GM19239 (cell line): ENCODE results near the gene ELF4.

ENCODE experiments used
- DNase-seq: peaks from one replicate; pipeline ENCODE4 v3.0.0; 2011; ENCODE audit warnings: low spot score; ENCODE audit not compliant: insufficient read length
- FAIRE-seq: peaks from 2 replicates; lab custom pipeline; 2011; peaks lifted over from hg19 to GRCh38; lab: Jason Lieb, UNC

ELF4 gene

GRCh38 chrX:130085551-130086446 is 24.5 kb downstream of the ELF4 start:
- FAIRE-seq, result peak; percentile 70
- no peak for DNase-seq

- DNase-seq (no peak), FAIRE-seq (no peak)
Observed at GRCh38 chrX:130084631-130085237, 25.6 kb downstream of the ELF4 start.

GRCh38 chrX:130083656-130084382 is 26.5 kb downstream of the ELF4 start:
- FAIRE-seq, result peak; percentile 100
- DNase-seq, result no peak

GRCh38 chrX:130083107-130083490 is 27.2 kb downstream of the ELF4 start:
- FAIRE-seq (peak; percentile 21), DNase-seq (no peak)

DNA sequence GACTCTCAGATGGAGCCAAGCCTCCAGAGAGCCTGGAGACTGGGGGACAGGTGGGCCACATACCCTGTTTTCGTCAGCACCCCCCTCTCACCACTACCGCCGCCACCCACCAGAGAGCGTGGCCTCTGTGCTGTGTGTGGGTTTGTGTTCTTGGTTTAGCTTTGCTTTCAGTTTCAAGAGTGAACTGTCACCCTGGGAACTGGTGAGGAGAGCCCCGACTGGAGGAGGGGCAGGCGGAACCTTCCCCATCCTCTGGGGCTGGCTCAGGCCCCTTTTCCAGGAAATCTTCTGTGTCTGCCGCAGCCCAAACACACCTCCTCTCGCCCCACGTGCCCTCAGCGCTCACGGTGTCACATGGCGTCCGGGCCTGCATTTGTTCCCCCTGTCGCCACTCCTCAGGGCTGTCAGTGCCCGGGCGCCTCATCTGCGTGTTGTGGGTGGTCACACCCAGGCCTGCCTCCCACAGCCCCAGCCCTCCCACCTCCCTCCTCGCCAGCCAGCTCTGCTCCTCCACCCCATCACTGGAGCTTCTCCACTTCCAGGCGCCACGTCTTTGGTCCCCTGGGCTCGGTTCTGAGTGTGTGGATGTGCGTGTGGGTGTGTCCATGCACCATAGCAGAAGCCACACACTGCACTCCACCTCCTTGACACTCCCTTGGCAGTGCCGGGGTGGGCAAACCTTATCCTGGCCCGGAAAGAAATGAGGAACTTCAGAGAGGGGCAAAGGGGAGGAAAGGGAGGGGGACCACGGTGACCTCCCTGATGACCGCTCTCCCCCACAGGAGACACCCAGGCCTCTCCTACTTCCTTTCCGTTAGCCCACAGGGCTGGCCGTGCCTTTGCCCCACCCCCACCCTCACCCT is 27.8 kb downstream of the ELF4 start:
- peak; percentile 89 for FAIRE-seq
- peak; percentile 21 for DNase-seq

- FAIRE-seq, result no peak
- no peak for DNase-seq
Observed at GRCh38 chrX:130081421-130082045, 28.8 kb downstream of the ELF4 start.

- FAIRE-seq (no peak), DNase-seq (no peak)
Observed at GRCh38 chrX:130080791-130081367, 29.4 kb downstream of the ELF4 start.

- DNase-seq, result peak; percentile 23
- peak; percentile 81 for FAIRE-seq
Observed at GRCh38 chrX:130079824-130080406, 30.4 kb downstream of the ELF4 start.

DNA sequence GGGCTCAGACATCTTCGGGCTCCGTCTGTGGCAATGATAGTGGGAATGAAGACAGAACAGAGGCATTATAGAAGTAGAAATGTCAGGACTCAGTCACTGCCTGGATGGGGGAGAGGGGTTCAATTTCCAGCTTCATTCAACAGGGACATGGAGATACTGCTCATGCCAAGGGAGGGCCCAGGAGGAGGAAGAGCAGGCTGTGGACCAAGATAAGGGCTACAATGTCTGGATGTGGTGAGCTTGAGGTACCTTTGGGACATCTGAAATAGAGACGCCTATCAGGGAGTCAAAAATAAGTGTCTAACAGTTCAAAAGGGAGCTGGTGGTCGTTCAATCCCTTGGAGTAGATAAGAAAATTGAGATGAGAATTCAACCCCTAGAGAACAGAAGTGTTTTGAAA is 34.5 kb downstream of the ELF4 start:
- FAIRE-seq (no peak), DNase-seq (no peak)

GRCh38 chrX:130072345-130072740 is 38.0 kb downstream of the ELF4 start:
- FAIRE-seq, result no peak
- no peak for DNase-seq

- DNase-seq (no peak), FAIRE-seq (no peak)
Observed at GRCh38 chrX:130071611-130072344, 38.5 kb downstream of the ELF4 start.

- FAIRE-seq (no peak), DNase-seq (no peak)
Observed at GRCh38 chrX:130066975-130067615, 43.2 kb downstream of the ELF4 start.

DNA sequence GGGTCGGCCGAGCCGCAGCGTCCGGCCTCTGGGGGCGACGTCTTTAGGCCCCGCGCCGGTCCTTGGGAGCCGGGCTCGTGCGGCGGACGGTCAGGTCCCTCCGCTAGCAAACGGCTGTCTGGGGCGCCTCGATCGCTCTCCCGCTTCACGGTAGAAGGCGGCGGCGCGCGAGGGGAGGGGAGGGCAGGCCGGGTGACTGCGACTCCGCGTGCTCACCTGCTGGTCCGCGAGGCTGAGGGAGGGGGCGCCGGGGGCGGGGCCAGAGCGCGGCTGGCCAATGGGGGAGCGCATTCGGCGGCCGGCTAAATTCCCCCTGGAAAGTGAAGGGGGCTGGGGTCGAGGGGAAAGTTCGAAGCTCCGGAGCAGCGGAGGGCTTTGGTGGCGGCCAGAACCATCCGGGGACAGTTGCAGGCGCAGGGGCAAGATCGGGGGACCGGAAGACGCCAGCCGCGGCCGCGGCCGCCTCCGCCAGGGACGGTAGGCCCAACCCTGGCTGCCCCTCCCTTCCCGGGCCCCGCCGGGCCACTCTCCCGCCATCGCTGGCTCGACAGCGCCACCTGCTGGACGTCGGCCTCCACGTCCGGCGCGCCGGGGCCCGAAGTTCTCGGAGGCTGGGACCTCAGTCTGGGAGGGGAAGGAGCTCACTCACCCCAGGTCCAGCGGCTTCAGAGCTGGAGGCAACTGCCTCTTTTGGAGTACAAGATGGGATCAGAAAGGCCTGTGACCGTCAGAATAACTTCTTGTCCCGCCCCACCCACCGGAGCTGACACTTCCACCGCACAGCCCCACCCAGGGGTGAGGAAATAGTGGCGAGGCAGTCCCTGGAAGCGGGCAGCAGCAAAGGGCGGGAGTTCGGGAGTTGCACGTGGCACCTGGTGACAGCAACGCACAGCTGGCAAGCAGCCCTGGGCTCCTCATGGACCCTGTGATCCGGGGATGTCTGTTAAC is 49.9 kb downstream of the ELF4 start:
- DNase-seq, result peak; percentile 84
- peak; percentile 89 for FAIRE-seq

GRCh38 chrX:130058652-130059051 is 51.6 kb downstream of the ELF4 start:
- FAIRE-seq, result no peak
- no peak for DNase-seq

GRCh38 chrX:130057209-130057608 is 53.1 kb downstream of the ELF4 start:
- FAIRE-seq (no peak), DNase-seq (no peak)

GRCh38 chrX:130055899-130056298 is 54.4 kb downstream of the ELF4 start:
- FAIRE-seq (no peak), DNase-seq (no peak)

DNA sequence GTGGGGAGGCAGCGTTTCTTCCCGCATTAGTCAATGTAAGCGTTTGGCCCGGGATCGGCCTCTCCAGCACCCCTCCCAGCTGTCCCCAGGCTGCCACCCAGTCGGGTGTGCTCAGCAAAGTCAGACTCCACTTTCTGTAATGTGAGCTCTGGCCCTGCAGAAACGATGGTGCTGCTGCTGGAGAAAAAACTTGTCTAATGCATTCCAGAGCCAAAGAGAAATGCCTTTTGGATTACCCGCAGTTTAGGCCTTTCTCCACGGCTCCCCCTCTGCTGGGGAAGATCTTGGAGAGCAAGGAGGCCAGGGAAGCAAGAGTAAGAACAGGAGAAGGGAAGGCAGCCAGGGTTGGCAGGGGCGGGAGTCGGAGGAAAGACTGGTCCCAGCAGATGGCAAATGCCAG is 55.2 kb downstream of the ELF4 start:
- DNase-seq (no peak), FAIRE-seq (no peak)
